Measurements from ENCODE around the gene TRAF7.

TRAF7 gene

GRCh38 chr16:2166263-2167067 lies 10.9 kb downstream of the TRAF7 start:
- no peak for TF ChIP-seq EZH2phosphoT487 (conservative IDR thresholded peaks at IDR 0.05; ENCODE audit: low read length)
- TF ChIP-seq, protein P1, sequence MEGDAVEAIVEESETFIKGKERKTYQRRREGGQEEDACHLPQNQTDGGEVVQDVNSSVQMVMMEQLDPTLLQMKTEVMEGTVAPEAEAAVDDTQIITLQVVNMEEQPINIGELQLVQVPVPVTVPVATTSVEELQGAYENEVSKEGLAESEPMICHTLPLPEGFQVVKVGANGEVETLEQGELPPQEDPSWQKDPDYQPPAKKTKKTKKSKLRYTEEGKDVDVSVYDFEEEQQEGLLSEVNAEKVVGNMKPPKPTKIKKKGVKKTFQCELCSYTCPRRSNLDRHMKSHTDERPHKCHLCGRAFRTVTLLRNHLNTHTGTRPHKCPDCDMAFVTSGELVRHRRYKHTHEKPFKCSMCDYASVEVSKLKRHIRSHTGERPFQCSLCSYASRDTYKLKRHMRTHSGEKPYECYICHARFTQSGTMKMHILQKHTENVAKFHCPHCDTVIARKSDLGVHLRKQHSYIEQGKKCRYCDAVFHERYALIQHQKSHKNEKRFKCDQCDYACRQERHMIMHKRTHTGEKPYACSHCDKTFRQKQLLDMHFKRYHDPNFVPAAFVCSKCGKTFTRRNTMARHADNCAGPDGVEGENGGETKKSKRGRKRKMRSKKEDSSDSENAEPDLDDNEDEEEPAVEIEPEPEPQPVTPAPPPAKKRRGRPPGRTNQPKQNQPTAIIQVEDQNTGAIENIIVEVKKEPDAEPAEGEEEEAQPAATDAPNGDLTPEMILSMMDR (IDR thresholded peaks at IDR 0.05; ENCODE audit: insufficient read depth, low read length, poor library complexity, severe bottlenecking), result no peak
- Histone ChIP-seq H3K4me3 (ENCODE audit: insufficient read depth, low read length, poor library complexity, severe bottlenecking) (no peak overlapping the region), H3K27ac (ENCODE audit: low read depth, low read length) (no peak overlapping the region), H3K9me2 (replicated peaks; ENCODE audit: insufficient read depth, low read length) (no peaks in the 10 kb centered on the region), H3K9me3 (ENCODE audit: insufficient read depth, low read length) (no peaks in the 10 kb centered on the region), H3K4me2 (ENCODE audit: low read depth, low read length, poor library complexity, severe bottlenecking) (no peak overlapping the region), H3K27me3 (ENCODE audit: low read length) (no peaks in the 10 kb centered on the region), H3K36me3 (ENCODE audit: low read length) (no peaks in the 10 kb centered on the region), H3K9ac (ENCODE audit: low read length) (no peak overlapping the region), H2AFZ (ENCODE audit: low read depth, low read length, severe bottlenecking) (no peak overlapping the region), H3F3A (ENCODE audit: insufficient read depth) (no peaks in the 10 kb centered on the region), H3K79me2 (ENCODE audit: insufficient read depth, low read length) (peaks cover 29% of the 10 kb centered on the region), H4K20me1 (ENCODE audit: low read depth, low read length) (no peaks in the 10 kb centered on the region)

DNA sequence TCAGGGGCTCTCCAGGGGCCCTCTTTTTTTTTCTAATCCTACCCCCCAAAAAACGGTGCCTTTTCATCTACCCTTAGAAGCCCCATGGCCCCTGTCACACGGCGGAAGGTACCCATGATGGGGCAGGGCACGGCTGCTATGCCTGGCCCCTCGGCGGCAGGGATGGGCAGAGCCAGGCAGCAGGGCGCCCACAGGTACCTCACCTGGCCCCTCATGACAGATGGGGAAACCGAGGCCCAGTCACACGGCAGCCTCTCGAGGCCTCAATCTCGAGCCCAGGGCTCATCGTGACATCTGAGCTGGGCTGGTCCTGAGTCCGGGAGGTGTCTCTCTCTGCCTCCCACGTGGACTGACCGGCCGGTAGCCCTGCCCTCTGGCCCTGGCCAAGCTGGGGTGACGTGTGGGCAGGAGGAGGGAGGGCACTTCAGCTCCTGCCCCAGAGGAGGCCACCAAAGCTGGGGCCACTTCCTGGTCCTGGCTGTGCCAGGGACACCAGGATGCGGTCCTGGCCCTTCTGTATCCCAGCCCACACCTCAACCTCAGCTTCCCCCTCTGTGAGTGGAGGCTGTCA lies 11.6 kb downstream of the TRAF7 start:
- no peaks in the 10 kb centered on the region for H3K36me3 ChIP-seq (ENCODE audit: low read length)

DNA sequence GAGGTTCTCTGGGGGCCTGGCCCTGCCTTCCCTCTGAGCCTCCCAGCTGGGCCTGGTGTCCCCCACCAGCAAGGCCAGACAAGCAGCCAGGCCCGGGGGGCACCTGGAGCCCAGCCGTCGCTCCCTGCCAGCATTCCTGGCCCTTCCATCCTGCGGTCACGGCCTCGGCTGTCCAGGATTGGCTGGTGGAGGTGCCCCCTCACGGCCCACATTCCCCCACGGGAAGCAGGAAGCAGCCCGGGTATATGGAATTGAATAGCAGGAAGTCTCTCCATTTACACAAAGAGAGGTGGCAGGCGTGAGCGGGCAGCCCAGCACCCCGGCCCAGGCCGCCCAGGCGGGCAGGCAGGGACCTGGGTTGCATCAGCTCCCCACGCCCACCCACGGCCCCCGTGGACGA lies 14.5 kb downstream of the TRAF7 start:
- no peak overlapping the region for H3K4me3 ChIP-seq (ENCODE audit: insufficient read depth, low read length, poor library complexity, severe bottlenecking)

More for the DNA sequence above, 11.6 kb downstream of the TRAF7 start:
- Histone ChIP-seq H3F3A (ENCODE audit: insufficient read depth) (no peaks in the 10 kb centered on the region), H4K20me1 (ENCODE audit: low read depth, low read length) (no peaks in the 10 kb centered on the region), H3K9me3 (ENCODE audit: insufficient read depth, low read length) (no peaks in the 10 kb centered on the region), H3K27ac (ENCODE audit: low read depth, low read length) (no peak overlapping the region), H3K9me2 (replicated peaks; ENCODE audit: insufficient read depth, low read length) (no peaks in the 10 kb centered on the region), H3K27me3 (ENCODE audit: low read length) (no peaks in the 10 kb centered on the region), H3K79me2 (ENCODE audit: insufficient read depth, low read length) (peaks cover 22% of the 10 kb centered on the region), H3K4me2 (ENCODE audit: low read depth, low read length, poor library complexity, severe bottlenecking) (no peak overlapping the region), H3K4me3 (ENCODE audit: insufficient read depth, low read length, poor library complexity, severe bottlenecking) (no peak overlapping the region), H2AFZ (ENCODE audit: low read depth, low read length, severe bottlenecking) (no peak overlapping the region), H3K9ac (ENCODE audit: low read length) (no peak overlapping the region)
- TF ChIP-seq EZH2phosphoT487 (conservative IDR thresholded peaks at IDR 0.05; ENCODE audit: low read length), result no peak
- TF ChIP-seq, protein P1 (IDR thresholded peaks at IDR 0.05; ENCODE audit: insufficient read depth, low read length, poor library complexity, severe bottlenecking), result no peak

More for the DNA sequence above, 14.5 kb downstream of the TRAF7 start:
- H4K20me1 ChIP-seq (ENCODE audit: low read depth, low read length), result no peaks in the 10 kb centered on the region
- H3K27me3 ChIP-seq (ENCODE audit: low read length), result no peaks in the 10 kb centered on the region
- no peaks in the 10 kb centered on the region for H3K36me3 ChIP-seq (ENCODE audit: low read length)
- H3K79me2 ChIP-seq (ENCODE audit: insufficient read depth, low read length), result no peaks in the 10 kb centered on the region
- H3F3A ChIP-seq (ENCODE audit: insufficient read depth), result no peaks in the 10 kb centered on the region
- H3K9me2 ChIP-seq (replicated peaks; ENCODE audit: insufficient read depth, low read length), result no peaks in the 10 kb centered on the region
- H3K4me2 ChIP-seq (ENCODE audit: low read depth, low read length, poor library complexity, severe bottlenecking), result no peak overlapping the region
- TF ChIP-seq EZH2phosphoT487 (conservative IDR thresholded peaks at IDR 0.05; ENCODE audit: low read length), result no peak
- TF ChIP-seq, protein P1 (IDR thresholded peaks at IDR 0.05; ENCODE audit: insufficient read depth, low read length, poor library complexity, severe bottlenecking), result no peak
- H2AFZ ChIP-seq (ENCODE audit: low read depth, low read length, severe bottlenecking), result no peak overlapping the region
- H3K9me3 ChIP-seq (ENCODE audit: insufficient read depth, low read length), result no peaks in the 10 kb centered on the region
- H3K27ac ChIP-seq (ENCODE audit: low read depth, low read length), result no peak overlapping the region
- no peak overlapping the region for H3K9ac ChIP-seq (ENCODE audit: low read length)
